DND-41 (cell line): ENCODE results near the gene PPARA.
A peak's percentile ranks its signal among the peaks of the same experiment; 100 is the strongest.

Experiments
- ATAC-seq: fragments of 200-7000 bp; cut with Tn5 transposase; 3 replicates; pipeline ENCODE4 v1.9.1; 2021; ENCODE audit warnings: low read depth; ENCODE audit not compliant: insufficient read depth
- DNase-seq: peaks from one replicate; pipeline ENCODE4 v3.0.0-alpha.2; 2020
- H2AFZ ChIP-seq: 2 replicates; pipeline ENCODE4 v1.6.0; 2012; ENCODE audit warnings: low read depth, low read length
- H3K27ac ChIP-seq: 2 replicates; pipeline ENCODE4 v1.5.1; 2012; ENCODE audit warnings: low read length, inconsistent platforms
- H3K27me3 ChIP-seq: fragments of 200-600 bp; sonication (generic); 2 replicates; pipeline ENCODE4 v1.6.0; 2012; ENCODE audit warnings: low read length, mild to moderate bottlenecking, inconsistent platforms; ENCODE audit not compliant: insufficient read depth, poor library complexity
- H3K36me3 ChIP-seq: 2 replicates; pipeline ENCODE4 v1.5.1; 2012; ENCODE audit warnings: low read length, inconsistent platforms; ENCODE audit not compliant: insufficient read depth
- H3K4me1 ChIP-seq: 2 replicates; pipeline ENCODE4 v1.5.1; 2012; ENCODE audit warnings: mild to moderate bottlenecking, low read length; ENCODE audit not compliant: insufficient read depth
- H3K4me2 ChIP-seq: 2 replicates; pipeline ENCODE4 v1.6.0; 2012; ENCODE audit warnings: mild to moderate bottlenecking, moderate library complexity, low read length, inconsistent platforms; ENCODE audit not compliant: insufficient read depth
- H3K4me3 ChIP-seq, 2 experiments: fragments of 200-600 bp in 1 of 2; shearing (Covaris generic) in 1 of 2; 2 replicates each; pipeline ENCODE4 v1.5.1; 2012 to 2016; ENCODE audit warnings: inconsistent platforms in 2 of 2, low read length in 2 of 2, mild to moderate bottlenecking in 2 of 2, low read depth in 1 of 2, moderate library complexity in 1 of 2
- H3K79me2 ChIP-seq: 2 replicates; pipeline ENCODE4 v1.6.0; 2012; ENCODE audit warnings: low read length, inconsistent platforms; ENCODE audit not compliant: insufficient read depth
- H3K9ac ChIP-seq: 2 replicates; pipeline ENCODE4 v1.6.0; 2012; ENCODE audit warnings: low read depth, mild to moderate bottlenecking, inconsistent platforms, low read length, moderate library complexity
- H3K9me3 ChIP-seq: 2 replicates; pipeline ENCODE4 v1.5.1; 2012; ENCODE audit warnings: low read length, moderate library complexity, mild to moderate bottlenecking, inconsistent platforms; ENCODE audit not compliant: insufficient read depth, severe bottlenecking
- H4K20me1 ChIP-seq: 2 replicates; pipeline ENCODE4 v1.6.0; 2012; ENCODE audit warnings: low read length; ENCODE audit not compliant: insufficient read depth
- CTCF ChIP-seq: IDR thresholded peaks from 2 replicates; pipeline ENCODE4 v1.5.1; 2012; ENCODE audit warnings: borderline replicate concordance, low read length, moderate library complexity, mild to moderate bottlenecking; ENCODE audit not compliant: poor library complexity, severe bottlenecking; ENCODE audit errors: extremely low read depth
- EZH2 ChIP-seq: IDR thresholded peaks from 3 replicates; pipeline ENCODE4 v1.6.1; 2012; ENCODE audit warnings: borderline replicate concordance, low read depth, mild to moderate bottlenecking, moderate library complexity, low read length, inconsistent platforms; ENCODE audit not compliant: severe bottlenecking

PPARA gene

DNA sequence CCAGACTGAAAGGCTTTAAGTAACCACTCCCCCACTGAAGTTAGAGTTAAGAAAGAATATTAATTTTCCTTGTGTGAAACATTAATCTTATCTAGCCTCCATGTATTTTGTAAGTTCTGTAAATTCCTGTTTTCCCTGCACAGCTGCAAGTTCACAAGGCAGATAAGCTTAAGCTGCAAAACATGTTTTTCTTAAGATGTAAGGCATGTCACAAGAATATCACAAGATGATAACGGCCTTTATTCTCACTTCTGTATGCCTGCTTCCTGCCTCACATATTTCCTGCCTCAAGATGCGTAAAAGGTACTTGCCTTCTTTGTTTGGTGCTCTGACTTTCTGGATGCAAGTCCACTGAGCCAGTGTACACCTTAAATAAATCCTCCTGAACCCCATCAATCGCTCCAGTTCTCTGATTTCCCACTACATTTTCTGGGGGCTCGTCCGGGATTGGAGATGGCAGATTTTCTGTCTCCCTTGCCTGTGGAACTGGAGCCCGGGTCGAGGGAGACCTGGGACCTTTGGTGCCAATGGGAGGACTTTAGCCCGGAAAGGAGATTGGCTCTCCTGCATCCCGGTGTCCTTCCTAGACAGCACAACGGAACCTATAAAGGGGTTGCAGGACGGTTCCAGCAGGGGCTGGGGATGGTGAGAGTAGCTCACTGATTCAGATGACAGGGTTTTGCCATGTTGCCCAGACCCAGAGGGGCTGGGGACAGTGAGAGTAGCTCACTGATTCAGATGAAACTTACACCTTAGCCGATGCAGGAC is 30.2 kb downstream of the PPARA start:
- peak; percentile 52 for DNase-seq
- peaks cover 84% of the 10 kb centered on the region for H3K36me3 ChIP-seq
- TF ChIP-seq CTCF (no peak), EZH2 (no peak)
- H4K20me1 ChIP-seq: no peaks in the 10 kb centered on the region
- no peaks in the 10 kb centered on the region for H3K27me3 ChIP-seq
- H3K4me2 ChIP-seq: no peak overlapping the region
- peaks cover 44% of the 10 kb centered on the region for H3K9me3 ChIP-seq
- H3K4me3 ChIP-seq: no peak overlapping the region
- H3K4me1 ChIP-seq: no peaks in the 10 kb centered on the region; the same call in 1 of the 2 replicates
- no peak for ATAC-seq
- H2AFZ ChIP-seq: no peak overlapping the region
- no peak overlapping the region for H3K27ac ChIP-seq
- no peak overlapping the region for H3K9ac ChIP-seq
- H3K79me2 ChIP-seq: peaks cover 5% of the 10 kb centered on the region

DNA sequence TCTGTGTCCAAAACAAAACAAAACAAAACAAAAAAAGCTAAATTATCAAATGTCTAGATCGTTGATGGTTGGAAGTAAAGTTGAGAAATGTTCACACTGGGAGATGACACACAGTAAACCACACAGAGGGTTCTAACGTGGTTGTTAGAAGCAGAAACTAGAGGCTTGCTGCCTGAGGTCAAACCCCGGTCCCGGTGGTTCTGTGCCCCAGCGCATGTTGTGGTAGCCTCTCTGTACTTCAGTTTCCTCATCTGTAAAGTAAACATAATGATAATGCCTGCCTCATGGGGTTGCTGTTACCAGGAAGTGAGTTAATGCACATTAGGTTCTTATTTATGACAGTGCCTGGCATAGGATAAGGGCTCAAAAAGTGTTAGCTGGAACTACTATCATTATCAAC is 33.4 kb downstream of the PPARA start:
- Histone ChIP-seq H3K9me3 (peaks cover 30% of the 10 kb centered on the region), H4K20me1 (no peaks in the 10 kb centered on the region), H3K27ac (no peak overlapping the region), H3K36me3 (peaks cover 75% of the 10 kb centered on the region), H3K4me3 (no peak overlapping the region), H3K27me3 (no peaks in the 10 kb centered on the region), H2AFZ (no peak overlapping the region), H3K9ac (no peak overlapping the region), H3K4me2 (no peak overlapping the region), H3K4me1 (no peaks in the 10 kb centered on the region), H3K79me2 (peaks cover 2% of the 10 kb centered on the region; the same call in 1 of the 2 replicates)
- no peak for TF ChIP-seq EZH2
- TF ChIP-seq CTCF: no peak
- DNase-seq (no peak), ATAC-seq (no peak)

GRCh38 chr22:46185283-46185682 is 35.0 kb downstream of the PPARA start:
- DNase-seq: no peak
- Histone ChIP-seq H3K79me2 (peaks cover 2% of the 10 kb centered on the region; the same call in 1 of the 2 replicates), H3K27me3 (no peaks in the 10 kb centered on the region), H3K9me3 (peaks cover 14% of the 10 kb centered on the region), H3K4me3 (no peak overlapping the region), H3K27ac (no peak overlapping the region), H3K4me2 (no peak overlapping the region), H4K20me1 (no peaks in the 10 kb centered on the region), H3K4me1 (no peaks in the 10 kb centered on the region), H3K36me3 (peaks cover 68% of the 10 kb centered on the region), H3K9ac (no peak overlapping the region), H2AFZ (no peak overlapping the region)
- TF ChIP-seq EZH2 (no peak), CTCF (no peak)
- no peak for ATAC-seq

- H3K36me3 ChIP-seq: peaks cover 49% of the 10 kb centered on the region
- no peak overlapping the region for H2AFZ ChIP-seq
- no peak overlapping the region for H3K4me2 ChIP-seq
- no peaks in the 10 kb centered on the region for H3K9me3 ChIP-seq
- H3K9ac ChIP-seq: no peak overlapping the region
- ATAC-seq: no peak
- H3K4me3 ChIP-seq: no peak overlapping the region
- no peak overlapping the region for H3K27ac ChIP-seq
- H3K27me3 ChIP-seq: no peaks in the 10 kb centered on the region
- no peaks in the 10 kb centered on the region; the same call in 1 of the 2 replicates for H3K79me2 ChIP-seq
- no peaks in the 10 kb centered on the region for H4K20me1 ChIP-seq
- no peak for DNase-seq
- TF ChIP-seq CTCF (no peak), EZH2 (no peak)
- no peaks in the 10 kb centered on the region for H3K4me1 ChIP-seq
These were observed 37.5 kb downstream of the PPARA start for GRCh38 chr22:46187862-46188261.
